Measurements from ENCODE around the gene RNF150. TPM values are rescaled to one million over a fixed set of nuclear protein-coding genes. Genes with fewer than 3 reads are reported as not detected.

Gene RNF150
- polyA plus RNA-seq, 12 donors, result 24.6 to 112 (median 37.9) TPM

DNA sequence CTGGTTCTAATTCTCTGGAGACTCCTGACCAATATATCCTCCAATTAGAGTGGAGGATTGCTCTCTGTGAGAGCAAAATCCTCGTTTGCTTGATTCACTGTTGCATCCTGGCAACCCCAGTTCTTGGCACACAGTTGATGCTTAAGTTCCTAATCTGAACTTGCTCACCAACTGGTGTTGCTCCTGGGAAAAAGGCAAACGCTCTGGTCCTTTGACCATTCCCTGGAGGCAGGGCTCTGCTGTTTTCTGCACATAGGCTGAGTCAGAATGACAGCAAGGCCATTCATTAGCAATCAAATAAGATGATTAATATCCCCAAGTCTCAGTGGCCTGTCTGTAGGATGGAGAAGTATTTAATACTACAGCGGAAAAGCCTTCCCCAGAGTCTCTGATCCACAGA, 204.4 kb downstream of the RNF150 start:
- DNase-seq, result no peak

DNA sequence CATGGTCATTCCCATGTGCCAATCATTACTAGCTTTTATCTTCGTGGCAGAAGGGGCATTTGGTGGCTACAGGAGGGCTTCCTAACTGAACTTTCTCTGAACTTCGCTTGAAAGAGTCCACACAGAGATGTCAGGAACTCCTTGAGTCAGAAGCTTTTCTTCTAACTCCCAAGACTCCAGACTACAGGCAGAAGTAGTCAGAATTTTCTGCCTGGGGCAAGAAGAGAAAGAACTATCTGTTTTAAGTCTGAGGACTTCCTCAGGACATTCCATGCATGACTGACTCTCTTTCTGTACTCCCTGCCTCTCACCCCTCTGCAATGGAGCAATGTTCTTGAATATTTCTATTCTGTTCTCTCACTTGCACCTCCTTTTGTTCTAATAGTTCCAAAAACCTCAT, 206.6 kb downstream of the RNF150 start:
- DNase-seq, result no peak

DNA sequence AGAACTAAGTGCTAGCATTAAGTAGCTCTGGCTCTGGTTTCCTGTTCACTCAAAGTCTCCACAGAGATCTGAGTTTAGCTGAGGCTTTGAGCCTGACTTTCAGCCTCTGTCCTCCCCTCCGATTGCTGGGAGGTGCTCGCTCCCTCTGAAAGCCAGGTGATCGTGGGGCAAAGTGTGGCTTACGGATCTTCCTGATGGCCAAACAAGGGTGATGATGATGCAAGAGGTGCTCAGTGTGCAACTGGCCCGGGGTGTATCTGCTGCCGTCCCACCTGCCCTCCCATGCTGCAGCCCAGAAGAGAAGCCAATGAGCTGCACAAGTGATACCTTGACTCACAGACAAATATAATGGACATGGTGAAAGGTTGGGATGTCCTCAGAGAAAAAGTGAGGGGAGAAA, 207.9 kb downstream of the RNF150 start:
- no peak for DNase-seq

DNA sequence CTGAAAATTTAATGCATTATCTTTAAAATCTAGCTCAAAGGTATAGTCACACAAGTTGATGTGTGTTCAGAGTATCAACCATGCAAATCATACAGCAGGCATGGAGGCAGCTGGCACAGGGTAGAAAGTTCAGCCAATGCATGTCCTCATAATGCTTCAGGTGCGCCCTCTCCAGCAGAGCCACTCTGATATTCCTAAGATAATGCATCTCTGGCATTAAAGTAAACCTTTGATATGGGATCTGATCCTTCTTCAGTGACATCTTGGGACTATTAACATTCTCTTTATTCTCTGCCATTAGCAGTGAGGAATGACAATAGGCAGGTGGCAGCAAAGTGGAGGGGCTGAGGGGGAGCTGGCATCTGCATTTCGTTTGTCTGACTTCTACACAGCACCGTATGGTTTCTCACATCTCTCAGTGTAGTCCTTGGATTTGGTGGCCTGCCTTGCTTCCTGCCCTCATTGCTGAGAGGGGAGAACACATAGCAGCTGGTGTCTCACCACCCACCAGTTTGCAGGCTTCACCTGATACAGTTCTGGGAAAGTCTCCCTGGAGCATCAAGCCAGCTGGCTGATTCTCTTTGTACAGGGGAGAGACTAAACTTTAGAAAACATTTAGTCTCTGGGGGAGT, 208.4 kb downstream of the RNF150 start:
- DNase-seq, result no peak

GRCh38 chr4:140906993-140907962, 226.0 kb downstream of the RNF150 start:
- no peak for DNase-seq

DNA sequence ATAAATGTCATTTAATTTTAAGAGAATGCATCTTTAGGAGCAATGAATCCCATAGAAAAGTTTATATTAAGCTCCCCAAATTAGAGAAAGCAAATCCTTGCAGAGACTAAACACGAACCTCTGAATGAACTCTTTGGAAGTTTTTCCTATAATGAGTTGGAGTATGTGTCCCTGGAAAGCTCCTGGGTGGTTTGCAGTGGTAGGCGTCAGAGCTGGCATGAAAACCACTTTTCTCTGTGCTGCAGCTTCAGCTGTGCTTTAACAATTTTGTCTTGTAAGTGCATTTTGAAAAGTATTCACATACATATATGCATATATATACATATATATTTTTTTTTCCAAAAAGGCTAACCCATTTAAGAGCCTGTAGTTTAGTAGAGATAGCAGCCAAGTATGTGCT, 228.4 kb downstream of the RNF150 start:
- DNase-seq, result peak; percentile 64

GRCh38 chr4:140903522-140904475, 229.5 kb downstream of the RNF150 start:
- peak; percentile 23 for DNase-seq

DNA sequence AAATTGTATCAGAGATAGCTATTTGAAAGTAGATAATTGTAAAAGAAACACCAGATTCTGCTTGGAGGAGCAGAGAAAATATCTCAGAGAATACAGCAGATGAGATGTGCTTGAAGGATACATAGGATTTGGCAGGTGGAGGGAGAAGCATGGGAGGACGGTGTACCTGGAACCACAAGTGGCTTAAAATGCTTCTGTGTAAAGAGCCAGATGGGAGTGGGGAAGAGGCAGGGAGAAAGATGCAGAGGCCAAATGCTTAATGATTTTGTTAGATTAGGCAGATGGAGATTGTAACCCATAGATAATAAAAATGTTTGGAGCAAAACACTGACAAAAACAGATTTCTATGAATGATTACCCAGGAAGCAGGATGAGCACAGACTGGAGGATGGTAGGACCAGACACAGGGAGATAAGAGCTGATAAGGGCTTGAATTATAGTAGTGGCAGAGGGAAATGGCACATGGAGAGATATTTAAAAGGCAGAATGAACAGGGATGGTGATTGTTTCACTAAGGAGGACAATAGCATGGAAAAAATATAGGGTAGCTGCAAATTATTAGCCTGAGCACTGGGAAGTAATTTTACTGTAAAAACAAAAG, 231.4 kb downstream of the RNF150 start:
- no peak for DNase-seq

GRCh38 chr4:140893939-140894338, 239.3 kb downstream of the RNF150 start:
- peak; percentile 69 for DNase-seq

- no peak for DNase-seq
Measured at GRCh38 chr4:140888054-140888453, 245.2 kb downstream of the RNF150 start.

DNA sequence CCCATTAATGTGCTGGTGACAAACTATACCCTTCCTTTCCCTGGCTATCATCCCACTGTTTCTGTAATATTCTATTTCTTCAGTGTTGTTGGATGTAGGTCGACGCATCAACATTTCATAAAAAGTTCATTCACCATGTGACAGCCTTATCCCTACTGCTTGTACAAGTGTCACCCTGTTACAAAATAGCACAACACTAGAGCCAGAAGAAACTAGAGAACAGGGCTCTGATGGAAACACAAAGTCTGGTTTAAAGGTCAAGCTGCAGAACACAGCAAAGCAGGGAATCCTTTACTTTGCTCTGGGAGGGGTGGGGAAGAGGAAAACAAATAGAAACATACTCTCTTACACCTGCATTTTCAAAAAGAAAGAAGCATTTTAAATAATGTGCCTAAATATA, 245.8 kb downstream of the RNF150 start:
- DNase-seq, result no peak

DNA sequence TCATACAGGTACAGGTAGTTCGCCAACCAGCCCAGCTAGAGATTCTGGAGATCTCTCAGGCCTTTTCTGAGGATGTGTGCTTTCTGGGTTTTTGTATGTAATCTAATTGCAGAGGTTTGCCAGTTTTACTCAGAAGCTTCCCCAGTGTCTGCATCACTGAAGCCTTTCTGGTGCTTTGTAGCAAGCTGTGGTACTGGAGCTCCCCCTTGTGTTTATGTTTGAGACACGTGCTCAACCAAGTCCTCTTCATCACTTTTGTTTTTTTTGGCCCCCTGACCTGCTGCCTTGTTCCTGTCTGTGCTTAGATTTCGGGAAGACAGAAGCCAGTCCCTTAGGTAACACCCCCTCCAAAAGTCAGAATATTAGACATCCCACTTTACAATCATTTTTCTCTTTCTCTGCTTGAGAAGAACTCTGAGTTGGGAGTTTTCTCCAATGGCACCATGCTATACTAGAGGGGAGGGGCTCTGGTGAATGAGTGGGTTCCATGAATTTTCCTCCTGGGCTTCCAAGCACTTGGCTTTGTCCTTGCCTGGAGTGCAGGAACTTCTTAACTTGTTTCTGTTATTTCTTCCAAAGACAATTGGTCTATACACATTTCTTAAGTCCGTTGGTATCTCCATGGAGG, 248.7 kb downstream of the RNF150 start:
- peak; percentile 72 for DNase-seq

DNA sequence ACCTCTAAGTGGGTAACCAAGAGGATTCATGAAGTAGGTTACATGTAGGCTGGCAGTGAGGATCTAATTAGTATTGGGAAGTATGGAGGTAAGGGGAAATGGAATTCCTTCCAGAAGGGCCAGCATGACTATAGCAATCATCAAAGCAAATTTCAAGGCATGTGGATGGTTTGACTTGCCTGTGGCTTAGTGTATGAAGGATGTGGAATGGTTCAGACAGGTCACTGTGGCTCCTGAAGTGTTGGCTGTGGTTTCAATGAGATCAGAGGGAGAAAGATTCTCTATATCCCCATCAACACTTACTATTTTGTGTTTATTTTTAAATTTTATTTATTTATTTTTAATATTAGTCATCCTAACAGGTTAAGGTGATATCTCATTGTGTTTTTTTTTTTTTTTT, 255.5 kb downstream of the RNF150 start:
- no peak for DNase-seq

GRCh38 chr4:140876615-140877364, 256.5 kb downstream of the RNF150 start:
- DNase-seq, result peak; percentile 71

GRCh38 chr4:140875746-140876452, 257.4 kb downstream of the RNF150 start:
- DNase-seq, result no peak

DNA sequence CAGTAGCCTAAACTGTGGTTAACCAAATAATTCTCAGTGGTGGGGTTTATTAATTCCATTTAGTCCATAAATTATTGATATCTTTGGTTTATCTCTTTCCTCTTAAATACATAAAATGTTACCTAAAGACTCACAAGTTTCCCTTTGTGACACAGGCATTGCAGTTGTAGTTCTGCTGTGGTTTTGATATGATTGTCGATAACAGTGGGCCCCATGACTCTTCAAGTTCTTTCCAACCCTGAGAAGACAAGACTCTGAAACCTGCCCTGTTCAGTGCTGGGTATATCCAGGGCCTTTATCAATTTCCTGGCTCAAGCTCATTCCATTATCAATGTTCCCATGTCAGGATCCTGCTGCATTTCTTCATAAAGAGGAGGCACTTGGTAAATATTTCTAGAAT, 259.2 kb downstream of the RNF150 start:
- no peak for DNase-seq

DNA sequence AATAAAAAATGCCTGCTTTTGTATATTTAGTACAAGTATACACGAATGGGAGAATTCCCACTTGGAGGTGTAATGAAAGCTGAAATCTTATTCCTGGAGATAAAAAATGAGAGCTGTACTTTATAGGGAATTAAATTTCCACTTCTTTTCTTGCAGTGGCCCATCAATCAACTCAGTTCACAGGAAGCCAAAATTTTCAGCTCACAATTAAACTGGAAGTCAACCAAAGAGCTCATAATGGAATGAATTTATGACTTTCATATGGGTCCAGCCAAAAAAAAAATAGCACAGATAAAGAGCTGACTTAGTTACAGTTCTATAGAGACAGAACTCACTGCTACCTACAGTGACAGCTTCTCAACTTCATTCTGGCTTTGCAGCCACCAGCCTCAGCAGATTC, 261.9 kb downstream of the RNF150 start:
- DNase-seq, result peak; percentile 70

DNA sequence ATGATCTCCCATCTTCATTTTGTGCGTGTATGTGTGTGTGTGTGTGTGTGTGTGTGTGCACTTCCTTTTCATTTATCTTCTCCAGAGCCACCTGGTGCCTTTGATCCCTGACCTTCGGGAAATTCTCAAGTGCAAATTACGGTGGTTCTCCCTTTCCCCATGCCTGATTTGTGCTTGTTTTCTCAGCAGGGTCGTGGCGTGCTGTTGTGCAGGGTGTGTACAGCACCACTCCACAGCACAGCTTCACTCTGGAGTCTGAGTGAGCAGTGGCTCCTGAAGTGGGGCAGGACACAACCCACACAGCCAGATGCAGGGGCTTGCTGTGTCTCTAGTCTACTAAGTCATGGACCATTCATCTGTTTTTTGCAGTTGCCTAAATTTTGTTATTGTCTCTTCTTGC, 262.8 kb downstream of the RNF150 start:
- DNase-seq, result no peak

DNA sequence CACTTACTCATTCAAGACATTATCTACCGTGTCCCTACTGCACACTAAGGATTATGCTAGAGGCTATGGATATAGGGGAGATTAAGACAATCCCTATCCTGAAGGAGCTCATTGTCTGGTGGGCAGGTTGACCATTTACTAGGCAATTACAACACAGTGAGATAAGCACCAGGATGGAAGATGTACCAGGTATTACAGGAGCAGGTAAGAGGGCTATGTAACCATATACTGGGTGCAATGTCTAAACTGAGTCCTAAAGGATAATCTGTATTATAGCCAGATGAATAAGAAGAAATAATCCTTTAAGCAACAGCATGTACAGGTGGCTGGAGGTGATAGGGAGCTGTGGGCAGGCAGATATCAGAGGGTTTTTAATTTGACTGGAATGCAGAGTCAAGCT, 263.8 kb downstream of the RNF150 start:
- no peak for DNase-seq

- DNase-seq, result no peak
Measured at GRCh38 chr4:140867356-140867755, 265.9 kb downstream of the RNF150 start.

All from muscle of arm (tissue), 12 donors.